Mucosa of descending colon (tissue), 3 donors: ENCODE data around the gene LSM10. TPM values are rescaled to one million over a fixed set of nuclear protein-coding genes. Genes with fewer than 3 reads are reported as not detected.

Experiments used
- ATAC-seq: fragments of 200-7000 bp; cut with Tn5 transposase; one replicate; pipeline ENCODE4 v1.9.1; 2020; ENCODE audit warnings: mild to moderate bottlenecking, moderate library complexity
- DNase-seq, 3 donors: peaks; one replicate each; pipeline ENCODE4 v3.0.0-alpha.2; 2020
- H3K36me3 ChIP-seq: fragments of 200-600 bp; one replicate; pipeline ENCODE4 v1.8.0; 2021; ENCODE audit warnings: low read depth, mild to moderate bottlenecking
- H3K4me1 ChIP-seq: fragments of 200-600 bp; one replicate; pipeline ENCODE4 v1.8.0; 2021; ENCODE audit warnings: low read depth, mild to moderate bottlenecking
- H3K4me3 ChIP-seq: fragments of 200-600 bp; one replicate; pipeline ENCODE4 v1.8.0; 2021; ENCODE audit warnings: mild to moderate bottlenecking
- H3K9me3 ChIP-seq: fragments of 200-600 bp; one replicate; pipeline ENCODE4 v1.8.0; 2021; ENCODE audit warnings: mild to moderate bottlenecking
- intact Hi-C, 2 donors: fragments of 100-400 bp; cut with DNase I in 1 of 2; cut with micrococcal nuclease in 1 of 2; formaldehyde crosslinking; loops; one replicate each; pipeline versions ENCODE4 v1.11.0 to v1.11.1; 2022; cut with DNase I, micrococcal nuclease
- total RNA-seq, 3 donors: library from RNA; stranded (reverse); fragmentation: NEBNext Ultra II Directional in 2 of 3; extraction: Animal tissue kit (Norgen Biotek cat#: 25700) in 2 of 3; gene quantifications; one replicate each; pipeline versions ENCODE4 v1.2.1 to v1.2.4, GENCODE V29; 2021 to 2023
- TF ChIP-seq, protein P1 (sequence below): fragments of 200-600 bp; IDR thresholded peaks from one replicate; pipeline ENCODE4 v1.8.0; 2022; ENCODE audit warnings: antibody characterized with exemption, mild to moderate bottlenecking
- donor health status: DM: no; HTN: no; CAD: no; lungs with moderate emphysema.
- donor health status: DM: no; HTN: no; CAD: no.
- donor health status: DM: no; HTN: yes; CAD: no.

The LSM10 gene
- total RNA-seq, 3 donors from 2014 or later: 19.5 to 52.9 (median 22.5) TPM

DNA sequence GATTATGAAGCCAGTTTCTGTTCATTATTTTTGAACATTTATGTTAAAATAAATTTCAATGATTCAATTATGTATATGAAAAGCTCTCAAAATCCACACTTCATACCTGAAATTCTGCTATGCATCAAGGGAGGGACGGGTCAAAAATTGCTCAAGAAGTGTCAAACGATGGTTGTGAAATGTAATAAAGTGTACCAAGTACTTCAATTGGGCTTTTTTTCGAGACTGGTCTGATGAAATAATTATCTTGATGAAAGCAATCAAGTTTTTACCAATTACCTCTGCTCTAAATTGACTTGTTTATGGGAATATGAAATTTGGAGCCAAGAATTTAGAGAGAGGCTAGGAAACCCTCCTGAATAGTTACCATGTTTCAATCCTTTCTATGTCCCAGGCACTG lies 44.6 kb upstream of the LSM10 start:
- no peak for ATAC-seq
- TF ChIP-seq, protein P1, sequence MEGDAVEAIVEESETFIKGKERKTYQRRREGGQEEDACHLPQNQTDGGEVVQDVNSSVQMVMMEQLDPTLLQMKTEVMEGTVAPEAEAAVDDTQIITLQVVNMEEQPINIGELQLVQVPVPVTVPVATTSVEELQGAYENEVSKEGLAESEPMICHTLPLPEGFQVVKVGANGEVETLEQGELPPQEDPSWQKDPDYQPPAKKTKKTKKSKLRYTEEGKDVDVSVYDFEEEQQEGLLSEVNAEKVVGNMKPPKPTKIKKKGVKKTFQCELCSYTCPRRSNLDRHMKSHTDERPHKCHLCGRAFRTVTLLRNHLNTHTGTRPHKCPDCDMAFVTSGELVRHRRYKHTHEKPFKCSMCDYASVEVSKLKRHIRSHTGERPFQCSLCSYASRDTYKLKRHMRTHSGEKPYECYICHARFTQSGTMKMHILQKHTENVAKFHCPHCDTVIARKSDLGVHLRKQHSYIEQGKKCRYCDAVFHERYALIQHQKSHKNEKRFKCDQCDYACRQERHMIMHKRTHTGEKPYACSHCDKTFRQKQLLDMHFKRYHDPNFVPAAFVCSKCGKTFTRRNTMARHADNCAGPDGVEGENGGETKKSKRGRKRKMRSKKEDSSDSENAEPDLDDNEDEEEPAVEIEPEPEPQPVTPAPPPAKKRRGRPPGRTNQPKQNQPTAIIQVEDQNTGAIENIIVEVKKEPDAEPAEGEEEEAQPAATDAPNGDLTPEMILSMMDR: no peak
- intact Hi-C loops: no loop called here
- Histone ChIP-seq H3K4me1 (no peaks in the 10 kb centered on the region), H3K36me3 (no peaks in the 10 kb centered on the region), H3K4me3 (no peak overlapping the region), H3K9me3 (no peaks in the 10 kb centered on the region)
- DNase-seq: no peak

GRCh38 chr1:36440646-36441045 lies 42.9 kb upstream of the LSM10 start:
- Histone ChIP-seq H3K9me3 (no peaks in the 10 kb centered on the region), H3K4me1 (no peaks in the 10 kb centered on the region), H3K4me3 (no peak overlapping the region), H3K36me3 (no peaks in the 10 kb centered on the region)
- DNase-seq: no peak
- intact Hi-C loops: no loop called here
- TF ChIP-seq, protein P1: no peak
- ATAC-seq: no peak

GRCh38 chr1:36440044-36440443 lies 42.3 kb upstream of the LSM10 start:
- Histone ChIP-seq H3K36me3 (no peaks in the 10 kb centered on the region), H3K4me1 (no peaks in the 10 kb centered on the region), H3K9me3 (no peaks in the 10 kb centered on the region), H3K4me3 (no peak overlapping the region)
- TF ChIP-seq, protein P1: no peak
- ATAC-seq: no peak
- intact Hi-C loops: no loop called here
- no peak for DNase-seq

GRCh38 chr1:36438715-36439114 lies 41.0 kb upstream of the LSM10 start:
- intact Hi-C loops: no loop called here
- Histone ChIP-seq H3K9me3 (no peaks in the 10 kb centered on the region), H3K4me3 (no peak overlapping the region), H3K4me1 (no peaks in the 10 kb centered on the region), H3K36me3 (no peaks in the 10 kb centered on the region)
- TF ChIP-seq, protein P1: no peak
- no peak for ATAC-seq
- no peak for DNase-seq

DNA sequence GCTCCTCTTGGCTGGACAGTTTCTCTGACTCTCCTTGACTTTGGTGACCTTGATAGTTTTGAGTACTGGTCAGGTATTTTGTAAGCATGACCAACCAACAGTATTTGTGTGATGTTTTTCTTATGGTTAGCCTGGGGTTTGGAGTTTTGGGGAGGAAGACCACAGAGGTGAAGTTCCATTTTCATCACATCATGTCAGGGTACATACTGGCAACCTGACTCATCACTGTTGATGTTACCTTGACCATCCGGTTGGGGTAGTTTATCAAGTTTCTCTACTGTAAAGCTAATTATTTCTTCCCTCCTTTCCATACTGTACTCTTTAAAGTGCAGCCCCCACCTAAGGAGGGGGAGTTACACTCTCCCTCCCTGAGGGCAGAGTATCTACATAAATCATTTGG lies 39.1 kb upstream of the LSM10 start:
- TF ChIP-seq, protein P1: no peak
- DNase-seq (no peak), ATAC-seq (no peak)
- H3K36me3 ChIP-seq: no peaks in the 10 kb centered on the region
- H3K9me3 ChIP-seq: no peaks in the 10 kb centered on the region
- no peaks in the 10 kb centered on the region for H3K4me1 ChIP-seq
- intact Hi-C loops: no loop called here
- H3K4me3 ChIP-seq: no peak overlapping the region

DNA sequence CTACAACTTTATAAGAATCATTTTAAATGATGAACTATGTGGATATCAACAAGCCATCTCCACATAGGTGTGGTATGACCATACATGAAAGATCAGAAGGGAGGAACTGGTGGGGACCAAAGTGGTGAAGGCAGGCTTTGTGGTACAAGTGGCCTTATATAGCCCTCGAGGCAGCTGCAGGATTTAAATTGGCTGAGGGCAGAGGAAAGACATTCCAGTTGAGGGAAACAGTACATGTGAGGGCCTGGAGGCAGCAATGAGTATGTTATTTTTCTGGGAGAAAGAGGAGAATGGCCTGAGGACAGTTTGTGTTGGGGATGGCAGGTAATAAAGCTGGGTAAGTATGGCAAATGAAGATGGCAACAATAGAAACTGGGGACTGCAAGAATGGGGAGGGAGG lies 35.4 kb upstream of the LSM10 start:
- TF ChIP-seq, protein P1: no peak
- H3K4me3 ChIP-seq: no peak overlapping the region
- H3K36me3 ChIP-seq: no peaks in the 10 kb centered on the region
- no peaks in the 10 kb centered on the region for H3K9me3 ChIP-seq
- no peak for ATAC-seq
- intact Hi-C loops: no loop called here
- DNase-seq: no peak
- no peaks in the 10 kb centered on the region for H3K4me1 ChIP-seq
